Left forelimb (tissue), 1 donor: Measurements from ENCODE around the gene MYBL2.

Experiments used
- DNase-seq: peaks from one replicate; pipeline ENCODE4 v3.0.0-alpha.2; 2018; ENCODE audit warnings: low spot score

Gene MYBL2

DNA sequence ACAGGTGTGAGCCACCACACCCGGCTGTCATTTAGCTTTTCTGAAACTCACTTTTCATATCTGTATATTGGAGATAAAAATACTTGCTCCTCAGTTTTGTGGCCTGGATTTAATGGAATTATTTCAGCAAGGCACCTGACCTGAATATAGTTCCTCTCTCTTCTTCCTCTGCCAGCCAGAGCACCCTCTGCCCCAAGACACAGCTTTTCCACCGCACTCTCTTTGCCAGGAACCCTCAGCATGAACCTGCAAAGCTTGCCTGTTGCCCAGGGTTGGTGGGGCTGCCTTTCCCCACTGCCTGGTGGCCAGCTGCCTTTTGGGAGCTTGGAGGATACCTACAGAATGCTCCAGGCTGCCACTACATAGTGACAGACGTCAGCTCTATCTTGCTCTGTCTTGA, 56.8 kb downstream of the MYBL2 start:
- no peak for DNase-seq

DNA sequence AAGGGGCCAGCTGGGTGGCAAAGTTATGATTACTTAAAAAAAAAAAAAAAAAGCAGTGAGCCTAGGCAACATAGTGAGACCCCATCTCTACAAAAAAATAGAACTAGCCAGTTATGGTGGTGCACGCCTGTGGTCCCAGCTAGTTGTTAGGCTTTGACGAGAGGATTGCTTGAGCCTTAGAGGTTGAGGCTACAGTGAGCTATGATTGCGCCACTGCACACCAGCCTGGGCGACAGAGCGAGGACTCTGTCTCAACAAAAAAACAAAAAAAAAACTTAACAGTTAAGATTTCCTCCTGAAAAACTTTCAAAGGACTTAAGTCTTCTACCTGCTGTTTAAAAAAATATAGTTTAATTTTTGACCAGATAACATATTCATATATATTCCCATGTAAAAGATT, 57.5 kb downstream of the MYBL2 start:
- no peak for DNase-seq

DNA sequence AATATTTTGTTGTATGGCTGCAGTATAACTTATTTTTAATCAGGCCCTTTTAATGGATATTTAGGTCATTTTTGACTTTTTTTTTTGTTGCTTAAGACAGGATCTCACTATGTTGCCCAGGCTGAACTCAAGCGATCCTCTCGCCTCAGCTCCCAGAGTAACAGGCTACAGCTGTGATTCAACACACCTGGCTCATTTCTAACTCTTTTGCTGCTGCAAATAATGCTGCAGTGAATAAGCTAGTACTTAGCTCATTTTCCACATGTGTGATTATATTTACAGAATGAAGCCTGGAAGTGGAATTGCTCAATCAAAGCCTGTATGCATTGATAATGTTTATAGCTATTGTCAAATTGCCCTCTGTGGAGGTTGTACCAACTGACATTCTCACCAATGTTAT, 58.8 kb downstream of the MYBL2 start:
- no peak for DNase-seq

DNA sequence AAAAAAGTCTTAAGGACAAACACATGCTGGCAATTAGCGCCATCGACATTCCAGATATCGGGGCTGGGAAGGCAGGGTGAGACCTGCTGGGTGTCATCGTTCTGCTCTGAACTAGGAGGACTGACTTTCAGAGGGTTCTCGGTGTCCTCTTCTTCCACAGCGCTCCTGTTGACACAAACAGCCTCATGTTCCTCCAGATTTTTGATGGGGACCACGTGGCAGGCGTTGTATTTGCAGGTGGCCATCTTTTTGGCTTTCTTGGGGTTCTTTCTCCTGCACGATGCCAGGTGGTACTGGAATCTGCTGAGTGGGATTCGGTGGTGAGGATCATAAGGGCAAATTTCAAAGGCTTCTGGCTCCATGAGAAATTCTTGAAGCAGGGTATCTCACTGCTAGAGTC, 59.4 kb downstream of the MYBL2 start:
- no peak for DNase-seq

DNA sequence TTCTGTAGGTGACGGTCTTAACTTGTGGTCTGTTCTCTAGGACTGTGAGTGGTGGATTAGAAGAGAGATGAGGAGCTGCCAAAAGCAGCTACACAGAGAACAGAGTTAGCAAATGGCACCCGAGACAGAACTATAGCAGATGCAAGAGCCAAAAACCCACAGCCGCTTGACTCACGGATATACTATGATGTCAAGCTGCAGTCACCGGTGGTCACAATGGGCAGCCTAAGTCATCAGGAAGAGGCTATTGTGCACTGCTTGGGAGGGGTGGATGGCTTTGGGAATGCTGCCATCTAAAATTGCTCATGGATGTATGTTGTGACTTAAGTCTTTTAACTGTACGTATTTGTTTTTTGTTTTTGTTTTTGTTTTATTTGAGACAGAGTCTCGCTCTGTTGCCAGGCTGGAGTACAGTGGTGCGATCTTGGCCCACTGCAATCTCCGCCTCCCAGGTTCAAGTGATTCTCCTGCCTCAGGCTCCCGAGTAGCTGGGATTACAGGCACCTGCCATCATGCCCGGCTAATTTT, 60.0 kb downstream of the MYBL2 start, which contains the start of gene GTSF1L:
Gene GTSF1L (minus strand): TSS at position 192 of the 528 bp plus-strand sequence. CDS start 308 bp downstream, outside the sequence.
- no peak for DNase-seq

DNA sequence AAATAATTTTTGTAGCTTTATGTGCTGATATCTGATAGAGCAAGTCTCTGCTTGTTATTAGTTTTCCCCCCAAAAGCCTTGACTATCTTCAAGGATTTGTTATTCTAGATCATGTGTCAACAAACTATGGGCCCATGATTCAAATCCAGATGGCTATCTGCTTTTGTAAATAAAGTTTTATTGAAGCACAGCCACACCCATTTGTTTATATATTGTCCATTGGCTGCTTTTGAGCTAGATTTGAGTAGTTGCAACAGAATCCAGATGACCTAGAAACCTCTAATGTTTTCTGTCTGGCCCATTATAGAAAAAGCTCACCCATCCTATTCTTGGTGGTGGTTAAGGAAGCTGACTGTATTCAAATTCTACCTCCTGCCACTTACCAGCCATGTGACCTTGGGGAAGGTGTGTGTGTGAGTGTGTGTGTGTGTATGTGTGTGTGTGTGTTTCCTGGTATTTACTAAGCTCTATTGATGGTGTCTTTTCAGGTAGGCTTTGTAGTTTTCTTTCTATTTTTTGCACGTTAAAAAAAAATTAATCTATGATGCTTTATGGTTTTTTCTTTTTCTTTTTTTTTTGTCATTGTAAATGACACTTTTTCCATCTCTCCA, 61.2 kb downstream of the MYBL2 start:
- no peak for DNase-seq

DNA sequence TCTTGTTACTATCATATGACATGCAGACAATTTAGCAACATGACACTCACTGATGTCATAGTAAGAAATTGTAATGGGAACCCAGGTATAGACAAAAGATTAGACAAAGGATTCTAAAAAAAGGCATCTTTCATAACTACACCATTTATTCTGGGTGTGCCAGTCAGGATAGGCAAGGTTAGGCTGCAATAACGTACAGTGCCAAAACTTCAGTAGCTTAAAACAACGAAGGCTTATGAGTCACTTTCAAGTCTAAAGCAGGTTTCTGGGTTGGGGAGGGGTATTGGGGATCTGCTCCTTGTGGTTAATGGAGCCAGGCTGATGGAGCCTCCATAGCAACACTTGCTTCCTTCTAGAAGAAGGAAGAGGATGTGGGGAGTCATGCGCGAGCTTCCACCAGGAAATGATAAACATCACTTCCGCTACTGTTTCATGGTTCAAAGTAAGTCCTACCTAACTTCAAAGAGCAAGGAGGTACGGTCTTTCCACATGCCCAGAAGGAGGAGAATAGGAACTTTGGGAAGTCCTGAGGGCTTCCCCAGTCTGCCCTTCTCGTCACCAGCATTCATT, 61.9 kb downstream of the MYBL2 start:
- no peak for DNase-seq

DNA sequence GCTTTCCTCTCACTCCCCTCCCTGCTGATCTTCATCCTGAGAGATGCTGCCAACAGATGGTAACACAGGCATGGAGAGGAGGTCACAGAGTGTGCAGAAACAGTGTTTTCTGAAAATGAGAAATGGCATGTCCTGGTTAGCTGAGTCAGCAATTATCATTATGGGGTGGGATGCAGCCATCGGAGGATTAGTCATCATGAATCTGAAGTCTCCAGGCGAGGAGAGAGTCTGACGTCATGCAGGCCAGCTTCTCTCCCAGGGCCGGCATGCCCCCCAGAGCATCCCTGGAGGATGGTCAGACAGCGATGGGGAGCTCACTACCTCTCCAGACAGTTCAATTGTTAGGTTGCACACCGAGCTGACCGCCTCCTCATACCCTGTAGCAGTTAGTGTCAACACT, 64.6 kb downstream of the MYBL2 start:
- no peak for DNase-seq

DNA sequence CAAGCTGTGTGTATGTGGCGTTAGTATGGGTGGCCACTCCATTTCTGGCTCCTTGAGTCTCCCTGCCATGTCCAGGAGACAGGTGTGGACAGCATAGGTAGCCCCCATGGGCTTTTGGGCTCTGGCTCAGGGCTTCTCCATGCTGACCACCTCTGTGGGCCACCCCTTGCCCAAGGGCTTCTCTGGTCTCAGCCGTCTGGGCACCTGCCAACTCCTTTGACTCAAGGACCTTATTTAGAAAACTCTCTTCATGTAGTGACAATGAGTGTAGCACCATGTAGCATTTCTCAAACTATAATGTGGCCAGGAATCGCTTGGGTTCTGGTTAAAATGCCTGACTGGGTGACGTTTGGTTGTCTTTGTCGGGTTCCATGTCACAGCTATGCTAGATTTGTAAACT, 65.0 kb downstream of the MYBL2 start:
- no peak for DNase-seq

DNA sequence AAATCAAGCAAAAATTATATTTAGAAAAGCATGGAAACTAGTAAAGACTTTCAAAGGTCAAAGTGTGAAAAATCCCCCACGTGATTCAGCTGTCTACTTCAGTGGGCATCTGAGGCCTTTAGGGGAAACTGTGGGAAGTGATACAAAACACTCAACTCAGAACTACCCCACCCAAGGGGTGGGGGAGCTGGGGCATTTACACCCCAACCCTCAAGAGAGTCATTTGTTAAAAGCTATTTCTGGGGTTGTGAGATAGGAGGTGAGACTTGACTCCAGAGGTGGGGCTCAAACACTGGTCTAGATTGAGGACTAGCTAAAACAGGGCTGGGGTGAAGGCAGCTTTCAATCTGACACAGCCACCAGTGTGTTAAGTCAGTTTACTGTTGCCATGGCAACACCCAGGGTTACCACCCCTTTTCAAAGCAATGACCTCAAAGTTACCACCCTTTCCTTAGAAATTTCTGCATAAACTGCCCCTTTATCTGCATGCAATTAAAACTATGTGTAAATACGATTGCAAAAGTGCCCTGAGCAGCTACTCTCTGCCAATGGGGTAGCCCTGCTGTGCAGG, 69.8 kb downstream of the MYBL2 start:
- DNase-seq: no peak

DNA sequence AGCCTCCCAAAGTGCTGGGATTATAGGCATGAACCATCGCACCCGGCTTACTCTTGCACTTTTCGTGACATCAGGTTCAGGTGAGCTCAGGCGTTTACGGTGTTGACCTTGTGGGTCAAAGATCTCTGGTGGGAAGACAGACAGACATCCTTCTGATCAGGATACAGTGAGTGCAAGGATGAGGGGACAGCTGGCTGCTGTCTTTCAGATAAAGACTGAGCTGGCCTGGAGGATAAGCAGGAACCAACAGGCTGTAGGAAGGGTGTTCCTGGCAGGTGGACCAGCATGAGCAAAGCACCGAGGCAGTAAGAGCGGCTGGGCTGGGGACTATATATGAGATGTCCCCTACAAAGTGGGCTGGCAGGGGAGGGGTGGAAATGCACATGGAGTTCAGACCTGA, 71.0 kb downstream of the MYBL2 start:
- no peak for DNase-seq

DNA sequence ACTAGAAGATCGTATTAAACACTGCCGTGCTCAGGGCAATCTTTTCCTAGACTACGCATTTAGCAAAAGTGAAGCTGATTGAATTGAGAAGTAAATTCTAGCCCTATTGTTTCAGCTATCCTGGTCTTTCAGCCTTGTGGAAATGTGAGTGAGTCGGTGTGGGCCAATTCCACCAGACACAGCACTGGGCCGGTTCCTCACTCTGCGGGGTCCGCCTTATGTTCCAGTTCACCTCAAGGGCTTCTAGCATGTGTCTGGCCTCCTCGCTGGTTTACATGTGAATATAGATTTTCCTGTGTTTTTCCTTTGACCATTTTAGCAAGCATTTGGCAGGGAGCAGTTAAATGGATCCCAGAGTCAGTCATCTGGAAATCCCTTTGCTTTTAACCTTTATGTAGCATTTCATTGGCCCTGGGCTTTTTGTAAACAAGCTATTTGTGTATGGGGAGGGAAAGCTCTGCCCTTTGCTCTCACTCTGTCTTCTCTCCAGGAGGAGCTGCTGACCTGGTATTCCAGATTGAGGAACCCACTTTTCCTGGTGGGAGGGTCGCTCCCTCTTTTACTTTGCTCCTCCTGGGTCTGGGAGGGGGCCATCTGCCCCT, 72.3 kb downstream of the MYBL2 start:
- DNase-seq: no peak

DNA sequence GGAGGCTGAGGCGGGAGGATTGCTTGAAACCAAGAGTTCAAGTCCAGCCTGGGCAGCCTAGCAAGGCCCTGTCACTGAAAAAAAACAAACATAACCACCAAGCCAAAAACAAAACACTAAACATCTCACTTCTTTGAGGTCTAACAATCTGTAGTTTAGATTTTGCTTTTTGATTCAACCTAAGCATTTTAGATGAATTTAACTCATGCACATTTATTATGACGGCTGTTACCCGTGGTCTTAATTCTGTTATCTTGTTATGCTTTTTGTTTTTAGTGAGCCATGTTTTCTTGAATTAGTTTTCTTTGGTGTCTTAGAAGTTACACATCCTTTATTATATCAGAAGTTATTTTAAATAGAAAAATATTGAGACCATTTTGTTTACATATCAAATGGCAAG, 73.7 kb downstream of the MYBL2 start:
- DNase-seq: no peak

DNA sequence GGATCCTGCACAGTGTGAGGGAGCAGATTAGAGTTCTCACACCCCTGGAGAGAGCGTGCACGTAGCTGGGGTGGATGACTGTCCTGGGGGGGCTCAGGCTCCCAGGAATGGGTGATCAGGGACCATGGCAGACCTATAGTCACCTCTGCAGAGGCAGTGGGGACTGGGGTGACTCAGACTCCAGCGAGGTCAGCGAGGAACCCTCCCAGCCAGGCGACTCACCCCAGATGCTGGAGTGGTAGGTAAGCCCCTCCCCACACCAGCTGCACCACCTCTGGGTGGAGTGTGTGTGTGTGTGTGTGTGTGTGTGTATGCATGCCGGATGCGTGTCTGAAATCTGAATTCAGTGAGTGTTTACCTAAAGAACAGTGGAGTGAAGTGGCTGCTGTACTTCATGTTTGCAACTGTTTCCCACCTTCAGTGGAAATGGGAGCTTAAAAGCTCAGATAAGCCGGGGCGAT, 77.3 kb downstream of the MYBL2 start:
- DNase-seq: no peak

DNA sequence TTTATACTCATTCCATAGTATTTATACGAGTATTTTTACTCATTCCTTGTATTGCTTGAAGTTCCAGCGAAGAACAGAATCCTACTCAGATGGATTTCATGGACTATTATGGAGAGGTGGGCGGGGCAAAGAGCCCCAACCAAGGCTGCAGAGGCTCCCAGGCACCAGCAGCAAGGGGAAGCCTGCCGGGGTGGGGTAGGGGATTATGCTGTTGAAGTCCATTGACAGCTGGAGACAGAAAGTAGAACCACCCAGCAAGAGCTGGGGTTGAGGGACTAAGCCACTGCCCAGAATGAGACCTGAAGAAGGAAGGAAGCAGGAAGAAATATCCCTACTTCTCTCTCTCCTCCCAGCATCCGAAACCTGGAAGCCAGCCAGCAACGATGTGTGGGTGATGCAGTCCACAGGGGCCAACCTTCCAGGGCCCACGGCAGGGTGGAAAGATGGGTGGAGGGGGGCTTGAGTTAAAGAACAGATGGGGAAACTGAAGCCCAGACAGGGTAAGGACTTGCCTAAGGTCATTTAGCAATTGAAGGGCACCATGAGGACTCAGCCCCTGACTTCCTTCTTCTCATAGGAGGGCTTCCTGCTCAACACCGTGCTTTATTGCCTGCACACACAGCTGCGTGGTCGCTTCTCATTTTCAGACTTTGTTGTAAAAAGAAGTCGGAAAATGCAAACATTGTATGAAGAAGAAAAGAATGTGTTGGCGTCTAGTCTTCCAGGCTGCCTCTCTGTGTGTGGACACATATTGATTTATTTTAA, 78.2 kb downstream of the MYBL2 start:
- no peak for DNase-seq

DNA sequence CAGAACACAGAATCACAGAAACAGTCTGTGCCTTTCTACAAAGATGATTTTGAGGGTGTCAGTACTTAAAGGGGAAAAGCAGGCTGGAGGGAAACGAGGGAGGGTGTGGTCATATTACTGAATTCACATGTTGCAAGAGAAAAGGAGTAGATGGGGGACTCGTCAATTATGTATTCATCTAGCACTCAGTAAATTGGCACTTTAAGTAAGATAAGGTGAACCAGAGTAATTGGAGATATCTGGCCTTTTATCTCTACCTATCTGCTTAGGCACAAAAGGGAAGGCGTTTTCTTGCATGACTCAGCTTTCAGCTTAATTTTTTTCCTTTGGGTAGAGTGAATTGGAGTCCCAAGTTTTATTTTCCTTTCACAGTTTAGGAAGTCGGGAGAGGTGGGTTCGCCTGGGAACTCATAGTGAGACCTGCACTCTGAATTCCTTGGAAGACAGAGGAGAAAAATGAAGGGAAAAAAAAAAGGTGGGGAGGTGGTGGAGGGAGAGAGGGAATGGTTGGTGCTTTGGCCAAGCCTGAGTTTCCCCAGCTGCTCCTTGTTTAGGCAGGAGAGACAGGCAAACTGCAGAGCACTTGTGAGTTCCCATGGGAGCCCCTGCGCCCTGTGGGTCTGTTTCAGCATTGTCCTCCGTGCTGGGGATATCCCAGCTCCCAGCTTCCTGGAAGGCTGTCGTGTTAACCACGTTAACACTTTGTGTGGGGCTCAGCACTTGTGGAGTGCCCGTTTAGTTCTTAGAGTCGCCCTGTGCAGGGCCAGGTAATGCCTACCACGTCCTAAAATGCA, 79.6 kb downstream of the MYBL2 start:
- no peak for DNase-seq

DNA sequence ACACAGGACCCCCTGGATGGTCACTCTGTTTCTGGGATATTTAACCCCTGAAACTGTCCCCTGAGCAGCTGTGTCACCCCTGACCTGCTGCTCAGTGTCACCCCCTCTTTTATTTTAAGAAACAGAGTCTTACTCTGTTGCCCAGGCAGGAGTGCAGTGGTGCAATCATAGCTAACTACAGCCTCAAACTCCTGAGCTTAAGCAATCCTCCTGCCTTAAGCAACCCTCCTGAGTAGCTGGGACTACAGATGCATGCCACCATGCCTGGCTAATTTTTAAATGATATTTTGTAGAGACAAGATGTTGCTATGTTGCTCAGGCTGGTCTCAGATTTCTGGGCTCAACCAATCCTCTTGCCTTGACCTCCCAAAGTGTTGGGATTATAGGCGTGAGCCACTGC, 81.4 kb downstream of the MYBL2 start:
- no peak for DNase-seq

DNA sequence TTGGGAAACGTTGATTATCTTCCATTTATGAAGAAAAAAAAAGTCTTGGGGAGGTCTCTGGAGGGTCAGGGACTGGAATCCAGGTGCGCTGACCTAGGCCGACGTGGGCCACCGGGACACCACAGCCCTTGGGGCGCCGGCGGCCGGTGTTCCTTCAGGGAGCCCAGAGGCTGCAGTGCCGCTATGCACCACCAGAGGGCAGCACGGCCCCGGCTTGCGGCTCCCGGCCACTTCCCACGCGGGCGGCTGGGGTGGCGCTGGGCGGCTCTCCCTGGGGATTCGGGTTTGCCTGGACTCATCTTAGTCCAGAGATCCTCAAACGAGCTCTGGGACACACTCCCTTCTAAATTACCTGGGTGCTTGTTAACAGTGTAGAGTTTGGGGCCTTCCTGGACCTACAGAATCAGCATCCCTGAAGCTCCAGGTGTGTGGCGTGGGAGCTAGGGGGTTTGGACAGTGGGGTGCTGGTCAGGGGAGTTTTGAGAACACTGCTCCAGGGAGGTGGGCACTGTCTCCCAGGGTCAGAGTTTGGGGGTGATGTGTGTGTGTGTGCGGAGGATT, 82.9 kb downstream of the MYBL2 start:
- DNase-seq: peak; percentile 82

DNA sequence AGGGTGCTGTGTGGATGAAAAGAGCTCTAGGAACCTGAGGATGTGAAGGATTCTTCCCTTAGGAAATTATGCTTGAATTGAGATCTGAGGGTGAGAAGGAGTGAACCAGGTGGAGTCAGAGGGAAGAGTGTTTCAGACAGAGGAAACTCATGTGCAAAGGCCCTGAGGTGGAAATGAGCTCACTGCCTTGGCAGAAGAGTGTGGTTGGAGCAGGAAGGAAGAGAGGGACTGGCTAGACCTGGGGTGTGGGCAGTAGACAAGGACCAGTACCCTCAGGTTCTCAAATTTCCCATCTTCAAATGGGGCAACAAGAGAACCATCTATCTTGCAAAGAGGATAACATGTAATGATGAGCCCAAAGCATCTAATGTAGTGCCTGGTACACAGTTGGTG, 83.9 kb downstream of the MYBL2 start:
- no peak for DNase-seq

DNA sequence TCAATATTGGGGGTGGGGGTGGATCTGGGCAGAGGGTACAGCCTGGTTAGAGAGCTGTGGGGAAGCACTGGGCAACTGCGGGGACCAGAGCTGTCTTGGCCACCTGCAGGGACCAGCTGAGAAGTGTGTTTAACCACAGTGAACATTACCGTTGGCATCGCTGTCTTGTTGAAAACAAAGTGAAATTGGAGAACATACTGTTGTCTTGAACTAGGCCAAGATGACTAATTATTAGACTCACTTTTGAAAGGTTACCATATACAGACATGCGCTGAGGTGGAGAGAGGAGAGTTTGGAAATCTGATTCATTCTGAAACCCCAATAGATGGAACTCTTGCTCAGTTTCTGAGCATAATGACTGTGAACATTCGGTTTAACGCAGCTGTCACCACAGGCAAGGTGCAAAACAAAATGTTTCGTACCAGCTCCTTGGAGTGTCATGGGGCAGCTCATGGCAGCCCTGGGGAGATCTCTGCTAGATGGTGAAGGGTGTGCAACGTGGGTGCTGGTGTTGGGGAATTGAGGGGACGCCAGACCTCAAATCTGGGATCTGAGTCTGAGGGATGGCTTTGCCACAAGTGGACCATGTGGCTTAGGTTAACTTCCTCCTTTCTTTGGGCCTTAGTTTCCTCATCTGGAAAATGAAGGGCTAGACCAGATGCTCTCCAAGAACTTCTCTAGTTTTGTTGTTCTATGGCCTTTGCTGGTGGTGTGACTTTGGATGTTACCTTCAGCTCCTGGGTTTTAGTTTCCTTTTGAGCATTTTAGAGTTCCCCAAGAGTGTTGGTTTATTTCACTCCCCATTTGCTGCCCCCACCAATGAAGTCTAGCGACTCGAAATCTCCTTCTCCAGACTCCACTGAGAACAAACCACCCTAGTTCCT, 84.5 kb downstream of the MYBL2 start:
- no peak for DNase-seq
